CD1c-positive myeloid dendritic cell (primary cell): Measurements from ENCODE around the gene ATXN10.
"Not testable (repeated sequence)": the region's sequence is repeated elsewhere in the genome, so short reads cannot be mapped to it uniquely, and the experiment has no call there.

Source experiments
- DNase-seq: peaks from one replicate; pipeline ENCODE4 v3.0.0-alpha.2; 2016; ENCODE audit errors: extremely low spot score

ATXN10 gene

DNA sequence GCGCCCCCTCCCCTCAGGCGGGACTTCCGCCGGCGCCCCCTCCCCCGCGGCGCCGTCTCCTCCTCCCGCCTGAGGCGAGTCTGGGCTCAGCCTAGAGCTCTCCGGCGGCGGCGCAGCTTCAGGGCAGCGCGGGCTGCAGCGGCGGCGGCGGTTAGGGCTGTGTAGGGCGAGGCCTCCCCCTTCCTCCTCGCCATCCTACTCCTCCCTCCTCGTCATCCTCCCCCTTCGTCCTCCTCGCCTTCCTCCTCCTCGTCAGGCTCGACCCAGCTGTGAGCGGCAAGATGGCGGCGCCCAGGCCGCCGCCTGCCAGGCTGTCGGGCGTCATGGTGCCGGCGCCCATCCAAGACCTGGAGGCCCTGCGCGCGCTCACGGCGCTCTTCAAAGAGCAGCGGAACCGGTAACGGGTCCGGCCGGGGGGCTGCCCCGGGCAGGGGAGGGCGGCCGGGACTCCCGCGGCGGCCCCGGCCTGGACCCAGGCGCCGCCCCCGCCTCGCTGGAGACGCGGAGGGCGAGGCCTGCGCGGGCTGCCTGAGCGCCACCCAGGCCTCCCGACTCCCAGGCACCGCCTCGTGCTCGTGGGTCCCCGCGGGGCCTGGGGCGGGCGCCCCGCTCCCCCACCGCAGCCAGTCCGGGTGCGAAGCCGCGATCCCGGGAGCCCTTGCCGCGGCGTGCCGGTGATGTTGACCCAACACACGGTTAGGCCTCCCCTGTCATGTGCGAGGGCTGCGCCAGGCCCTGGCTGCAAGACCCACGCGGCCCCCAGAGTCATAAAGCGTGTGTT, at the start of gene ATXN10:
Gene ATXN10 (plus strand): TSS at position 52 of the 781 bp plus-strand sequence. CDS start 230 bp downstream, at position 282.
- DNase-seq, result peak; percentile 74

- no peak for DNase-seq
Measured at GRCh38 chr22:45621836-45622600, 49.6 kb upstream of the ATXN10 start.

DNA sequence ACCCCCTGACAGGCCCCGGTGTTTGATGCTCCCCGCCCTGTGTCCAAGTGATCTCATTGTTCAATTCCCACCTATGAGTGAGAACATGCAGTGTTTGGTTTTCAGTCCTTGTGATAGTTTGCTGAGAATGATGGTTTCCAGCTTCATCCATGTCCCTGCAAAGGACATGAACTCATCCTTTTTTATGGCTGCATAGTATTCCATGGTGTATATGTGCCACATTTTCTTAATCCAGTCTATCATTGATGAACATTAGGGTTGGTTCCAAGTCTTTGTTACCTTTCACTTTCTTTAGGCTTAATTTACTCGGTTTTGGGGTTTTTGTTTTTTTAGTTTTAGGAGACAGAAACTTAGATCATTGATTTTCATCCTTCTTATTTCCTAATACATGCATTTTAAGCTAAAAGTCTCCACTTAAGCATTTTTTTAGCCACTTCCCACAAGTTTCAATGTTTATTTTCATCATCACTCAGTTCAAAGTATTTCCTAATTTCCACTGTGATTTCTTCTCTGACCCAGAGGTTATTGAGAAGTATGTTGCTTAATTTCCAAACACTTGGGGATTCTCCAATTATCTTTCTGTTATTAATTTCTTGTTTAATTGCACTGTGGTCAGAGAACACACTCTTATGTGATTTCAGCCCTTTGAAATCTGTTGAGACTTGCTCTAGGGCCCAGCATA, 48.0 kb upstream of the ATXN10 start:
- DNase-seq, result not testable (repeated sequence)

DNA sequence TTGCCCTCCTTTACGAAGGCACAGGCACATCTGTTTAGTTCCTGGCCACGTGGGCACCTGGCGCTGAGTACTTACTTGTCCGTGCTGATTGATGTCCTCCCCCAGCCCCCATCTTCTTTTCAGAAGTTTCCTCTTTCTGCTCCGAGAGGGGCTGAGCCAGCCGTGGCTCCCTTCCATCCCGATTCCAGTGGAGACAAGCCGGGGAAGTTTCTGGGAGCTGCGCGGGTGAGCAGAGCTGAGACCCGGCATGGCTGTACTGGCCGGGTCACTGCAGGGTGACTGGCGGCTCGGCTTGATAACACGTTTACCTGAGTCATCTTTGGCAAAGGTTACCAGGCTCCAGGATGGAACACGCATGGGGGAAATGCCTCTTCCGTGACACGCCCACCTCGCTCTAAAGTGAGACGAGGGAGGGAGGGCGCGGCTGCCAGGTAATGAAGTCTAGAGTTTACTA, 45.4 kb upstream of the ATXN10 start:
- DNase-seq, result no peak

DNA sequence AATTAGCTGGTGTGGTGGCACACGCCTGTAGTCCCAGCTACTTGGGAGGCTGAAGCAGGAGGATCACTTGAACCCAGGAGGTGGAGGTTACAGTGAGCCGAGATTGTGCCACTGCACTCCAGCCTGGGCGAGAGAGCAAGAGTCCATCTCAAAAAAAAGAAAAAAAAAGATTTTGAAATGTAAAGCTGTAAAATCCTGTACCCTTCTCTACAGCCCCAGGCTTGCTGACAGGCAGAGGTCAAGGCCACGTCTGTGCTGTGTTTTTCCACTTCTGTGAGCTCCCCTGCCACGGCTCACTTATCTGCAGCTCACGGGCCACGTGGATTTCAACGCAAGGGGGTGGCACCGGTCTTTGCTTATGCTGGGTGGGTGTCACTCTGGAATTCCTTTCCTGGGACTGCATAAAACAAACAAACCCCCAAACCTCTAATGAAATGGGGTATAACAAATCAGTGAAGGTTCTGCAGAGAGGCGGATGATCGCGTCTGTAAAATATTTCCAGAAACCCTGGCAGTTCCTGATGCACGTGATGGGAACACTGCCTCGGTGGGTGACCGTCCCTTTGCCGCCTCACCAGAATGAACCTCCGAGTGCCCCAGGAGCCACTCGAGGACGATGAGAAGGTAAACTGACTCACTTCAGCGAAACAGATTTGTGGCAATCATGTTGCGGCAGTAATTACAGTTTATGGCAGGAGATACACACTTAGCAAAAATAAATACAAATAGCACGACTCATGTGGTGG, 44.0 kb upstream of the ATXN10 start:
- no peak for DNase-seq

DNA sequence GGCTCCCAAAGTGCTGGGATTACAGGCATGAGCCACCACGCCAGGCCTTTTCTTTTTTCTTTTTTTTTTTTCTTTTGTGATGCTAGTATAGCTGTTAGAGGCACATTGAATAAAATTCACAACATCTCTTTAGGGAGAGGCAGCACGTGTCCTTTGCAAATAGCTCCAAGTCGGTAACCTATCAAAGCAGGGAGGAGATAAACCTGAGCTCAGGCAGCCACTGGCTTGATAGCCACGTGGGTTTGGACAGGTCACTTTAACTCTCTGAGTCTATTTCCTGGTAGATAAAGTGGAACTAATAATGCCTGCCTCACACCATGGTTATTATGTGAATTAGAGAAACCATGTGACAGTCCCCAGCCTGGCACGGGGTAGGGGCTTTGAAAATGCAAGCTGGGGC, 43.1 kb upstream of the ATXN10 start:
- DNase-seq, result no peak

- no peak for DNase-seq
Measured at GRCh38 chr22:45629469-45630089, 42.1 kb upstream of the ATXN10 start.

DNA sequence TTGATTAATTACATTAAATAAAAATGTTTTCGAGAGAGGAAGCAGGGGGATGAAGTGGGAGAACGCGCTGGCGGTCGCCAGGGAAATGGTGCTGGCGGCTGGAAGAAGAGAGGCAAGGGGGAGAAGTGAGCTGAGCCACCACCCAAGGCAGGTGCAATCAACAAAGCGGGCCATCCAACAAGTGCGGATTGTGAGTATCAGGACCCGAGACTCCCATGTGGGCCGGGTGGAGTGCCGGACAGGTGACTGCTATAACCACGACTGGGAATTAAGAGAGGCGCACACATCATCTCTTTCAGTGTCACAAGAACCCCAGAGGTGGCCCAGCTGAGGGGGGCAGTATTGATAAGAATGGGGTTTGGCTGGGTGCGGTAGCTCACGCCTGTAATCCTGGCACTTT, 41.2 kb upstream of the ATXN10 start:
- DNase-seq, result no peak

DNA sequence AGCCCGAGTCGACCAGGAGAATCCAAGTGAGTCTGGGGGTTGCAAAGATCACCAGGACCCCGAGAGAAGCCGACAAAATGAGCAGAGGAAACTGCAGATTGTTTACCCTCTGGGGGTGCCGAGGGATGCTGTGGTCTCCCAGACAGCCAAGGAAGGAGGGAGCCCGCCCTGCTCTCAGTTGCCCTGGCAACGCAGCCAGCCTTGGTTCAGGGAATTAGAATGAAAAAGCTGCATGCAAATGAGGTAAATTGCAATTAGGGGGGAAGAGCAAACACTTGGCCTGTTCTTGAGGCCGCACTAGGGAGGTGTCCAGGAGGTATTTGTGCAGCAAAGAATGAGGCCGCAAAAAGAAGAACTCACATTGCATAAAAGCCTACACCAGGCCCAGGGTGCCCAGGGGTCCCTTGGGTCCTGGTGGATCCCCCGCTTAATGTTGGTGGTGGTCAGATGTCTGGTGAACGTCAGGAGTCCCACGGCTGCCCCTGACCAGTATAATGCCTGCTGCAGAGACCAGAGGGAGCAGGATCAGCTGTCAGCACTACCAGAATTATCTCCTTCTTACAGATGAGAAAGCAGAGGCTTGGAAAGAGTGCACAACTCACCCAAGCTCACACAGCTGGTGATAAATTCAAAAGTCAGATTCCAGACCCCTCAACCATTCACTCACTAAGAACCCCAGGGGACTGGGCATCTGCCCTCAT, 40.3 kb upstream of the ATXN10 start:
- no peak for DNase-seq

- no peak for DNase-seq
Measured at GRCh38 chr22:45631841-45632238, 39.8 kb upstream of the ATXN10 start.

- no peak for DNase-seq
Measured at GRCh38 chr22:45632791-45633515, 38.7 kb upstream of the ATXN10 start.

- DNase-seq, result no peak
Measured at GRCh38 chr22:45636683-45637082, 35.0 kb upstream of the ATXN10 start.

GRCh38 chr22:45638197-45638596, 33.4 kb upstream of the ATXN10 start:
- DNase-seq, result no peak

DNA sequence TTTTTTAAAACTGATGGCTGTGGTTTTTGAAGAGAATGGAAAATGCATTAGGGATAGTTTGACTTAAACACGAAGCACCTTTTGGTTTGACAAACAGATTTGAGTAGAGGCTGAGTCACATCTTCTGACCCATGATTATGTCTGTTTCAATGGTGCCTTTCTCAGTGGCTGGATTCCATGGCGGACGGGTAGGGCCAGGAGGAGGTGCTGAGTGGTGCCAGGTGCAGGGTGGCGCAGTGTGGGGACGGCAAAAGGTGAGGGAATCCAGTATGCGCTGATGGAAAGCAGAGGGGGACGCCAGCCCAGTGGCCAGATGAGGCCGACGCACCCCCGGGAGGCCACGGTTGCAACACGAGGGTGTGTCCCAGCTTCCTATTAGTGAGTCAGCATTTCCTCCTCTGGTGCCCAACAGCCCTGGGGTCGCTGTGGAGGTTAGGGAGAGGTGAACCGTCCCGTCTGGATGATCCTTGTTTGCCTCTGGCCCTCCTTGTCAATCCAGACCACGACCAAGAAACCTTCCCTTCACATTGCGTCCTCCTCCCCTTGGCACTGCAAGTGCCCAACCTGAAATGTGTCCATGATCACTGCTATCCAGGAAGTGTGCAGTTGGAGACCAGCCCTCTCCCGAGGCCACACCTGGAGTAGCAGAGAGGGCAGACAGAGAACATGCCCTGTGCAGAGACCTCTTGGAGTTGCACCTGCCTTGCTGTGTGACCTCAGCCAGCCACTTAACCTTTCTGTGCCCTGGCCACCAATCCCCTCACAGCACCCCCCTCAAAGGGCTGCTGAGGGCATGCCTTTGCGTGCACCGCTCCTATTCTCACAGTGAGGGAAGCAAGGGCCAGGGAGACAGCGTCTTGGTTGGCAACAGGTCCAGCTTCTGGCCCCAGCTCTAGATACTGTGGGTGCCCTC, 32.5 kb upstream of the ATXN10 start:
- peak; percentile 17 for DNase-seq

DNA sequence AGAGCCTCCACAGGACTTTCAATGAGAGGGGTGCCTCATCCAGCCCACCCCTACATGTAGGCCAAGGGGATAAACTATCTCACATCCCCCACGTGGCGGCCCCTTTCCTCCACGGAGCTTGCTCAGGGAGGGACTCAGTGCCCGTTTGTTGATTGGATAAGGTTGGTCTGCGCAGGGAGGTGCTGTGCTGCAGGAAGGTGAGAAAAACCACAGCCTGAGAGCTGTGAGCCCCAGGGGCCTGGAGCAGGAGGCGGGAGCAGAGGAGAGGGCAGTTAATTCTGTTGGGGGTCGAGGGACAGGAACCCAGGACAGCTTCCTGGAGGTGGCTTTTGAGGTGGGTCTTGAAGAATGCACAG, 31.9 kb upstream of the ATXN10 start:
- DNase-seq, result no peak

GRCh38 chr22:45640291-45640940, 31.2 kb upstream of the ATXN10 start:
- DNase-seq, result no peak

GRCh38 chr22:45640941-45641621, 30.6 kb upstream of the ATXN10 start:
- DNase-seq, result no peak

DNA sequence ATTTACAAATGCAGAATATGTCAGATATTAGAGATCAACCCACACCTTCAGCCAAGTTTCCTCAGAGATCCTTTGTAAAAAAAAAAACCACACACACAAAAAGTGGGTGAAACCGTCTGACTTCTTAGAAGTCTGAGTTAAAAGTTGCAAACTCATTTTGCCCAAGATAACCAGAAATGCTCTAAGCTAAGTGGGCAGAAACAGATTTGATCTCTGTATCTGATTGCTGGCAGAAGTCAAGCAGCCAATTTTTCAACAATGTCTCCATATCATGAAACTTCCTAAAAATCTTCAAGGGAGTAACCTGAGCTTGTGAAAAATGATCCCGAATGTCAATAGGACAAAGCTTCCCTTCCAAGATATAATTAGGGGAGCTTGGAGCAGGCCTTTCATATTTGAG, 28.6 kb upstream of the ATXN10 start:
- no peak for DNase-seq
